AG04450 (cell line): ENCODE measurements around the gene RFC3. TPM values are rescaled to one million over a fixed set of nuclear protein-coding genes. Genes with fewer than 3 reads are reported as not detected.
"Not testable (repeated sequence)": the region's sequence is repeated elsewhere in the genome, so short reads cannot be mapped to it uniquely, and the experiment has no call there.

Experiments
- CTCF ChIA-PET: fragments of 300-600, 350-600 bp; formaldehyde crosslinking; extraction: SDS; loops from one replicate; lab custom pipeline; 2022; ENCODE audit warnings: antibody characterized with exemption, inconsistent platforms; lab: Charles Lee
- POLR2A ChIA-PET: fragments of 350-600 bp; formaldehyde crosslinking; extraction: SDS; loops from one replicate; lab custom pipeline; 2021; ENCODE audit warnings: antibody characterized with exemption, inconsistent platforms; lab: Yijun Ruan, JAX
- DNase-seq: peaks from one replicate; pipeline ENCODE4 v3.0.0-alpha.2; 2011; ENCODE audit warnings: low read depth, low spot score
- H3K27ac ChIP-seq: one replicate; pipeline ENCODE4 v1.5.1; 2012; ENCODE audit warnings: low read depth, low read length, control low read depth
- H3K27me3 ChIP-seq: one replicate; pipeline ENCODE4 v1.6.0; 2012; ENCODE audit warnings: low read length; ENCODE audit not compliant: control insufficient read depth, insufficient read depth
- H3K4me3 ChIP-seq: 2 replicates; pipeline ENCODE4 v1.5.1; 2011; ENCODE audit warnings: mild to moderate bottlenecking, low read depth, low read length, control low read depth
- H3K9me3 ChIP-seq: 2 replicates; pipeline ENCODE4 v1.5.1; 2012; ENCODE audit warnings: low read length; ENCODE audit not compliant: control insufficient read depth, insufficient read depth
- polyA plus RNA-seq: library from polyadenylated mRNA; depleted of rRNA; stranded (reverse); fragments of >200 nt; gene quantifications from 2 replicates; pipeline ENCODE4 v1.2.3, GENCODE V29; 2011
- TF ChIP-seq, protein P1 (sequence below): IDR thresholded peaks from 2 replicates; pipeline ENCODE4 v1.5.1; 2011; ENCODE audit warnings: low read depth, low read length, control low read depth, inconsistent platforms

Gene RFC3
- polyA plus RNA-seq, 1 experiment = 7.1 TPM

DNA sequence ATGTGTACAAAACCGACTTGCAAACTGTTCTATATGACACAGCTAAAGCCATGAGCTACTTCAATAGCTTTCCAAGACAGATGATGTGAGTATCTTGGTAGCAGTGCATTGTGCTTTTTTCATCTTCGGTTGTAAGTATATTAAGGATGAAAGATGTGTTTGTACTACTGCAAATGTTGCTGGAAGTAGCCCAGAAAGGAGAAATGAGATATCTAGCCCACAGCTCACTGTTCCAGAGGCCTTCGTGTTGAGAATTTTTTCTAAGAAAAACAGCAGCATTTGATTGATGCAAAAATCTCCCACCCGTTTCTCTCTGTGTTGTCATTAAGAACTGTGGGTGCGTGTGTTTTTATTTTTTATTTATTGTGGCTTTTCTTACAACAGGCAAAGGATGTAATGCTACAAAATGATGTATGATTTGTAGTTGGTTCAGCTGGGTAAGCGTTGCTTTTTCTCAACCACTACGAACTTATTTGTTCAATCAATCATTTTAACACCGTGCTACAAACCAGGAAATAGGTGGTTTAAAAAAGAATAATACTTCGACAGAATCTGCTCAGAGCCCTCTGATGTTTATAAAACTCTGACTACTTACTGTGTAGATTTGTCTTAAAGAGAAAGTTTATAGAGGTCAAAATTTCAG is 41.6 kb upstream of the RFC3 start:
- TF ChIP-seq, protein P1, sequence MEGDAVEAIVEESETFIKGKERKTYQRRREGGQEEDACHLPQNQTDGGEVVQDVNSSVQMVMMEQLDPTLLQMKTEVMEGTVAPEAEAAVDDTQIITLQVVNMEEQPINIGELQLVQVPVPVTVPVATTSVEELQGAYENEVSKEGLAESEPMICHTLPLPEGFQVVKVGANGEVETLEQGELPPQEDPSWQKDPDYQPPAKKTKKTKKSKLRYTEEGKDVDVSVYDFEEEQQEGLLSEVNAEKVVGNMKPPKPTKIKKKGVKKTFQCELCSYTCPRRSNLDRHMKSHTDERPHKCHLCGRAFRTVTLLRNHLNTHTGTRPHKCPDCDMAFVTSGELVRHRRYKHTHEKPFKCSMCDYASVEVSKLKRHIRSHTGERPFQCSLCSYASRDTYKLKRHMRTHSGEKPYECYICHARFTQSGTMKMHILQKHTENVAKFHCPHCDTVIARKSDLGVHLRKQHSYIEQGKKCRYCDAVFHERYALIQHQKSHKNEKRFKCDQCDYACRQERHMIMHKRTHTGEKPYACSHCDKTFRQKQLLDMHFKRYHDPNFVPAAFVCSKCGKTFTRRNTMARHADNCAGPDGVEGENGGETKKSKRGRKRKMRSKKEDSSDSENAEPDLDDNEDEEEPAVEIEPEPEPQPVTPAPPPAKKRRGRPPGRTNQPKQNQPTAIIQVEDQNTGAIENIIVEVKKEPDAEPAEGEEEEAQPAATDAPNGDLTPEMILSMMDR = no peak
- Histone ChIP-seq H3K9me3 (no peaks in the 10 kb centered on the region), H3K27me3 (no peaks in the 10 kb centered on the region), H3K27ac (no peak overlapping the region), H3K4me3 (no peak overlapping the region)
- CTCF ChIA-PET = no interaction called here
- DNase-seq = no peak
- POLR2A ChIA-PET = no interaction called here

DNA sequence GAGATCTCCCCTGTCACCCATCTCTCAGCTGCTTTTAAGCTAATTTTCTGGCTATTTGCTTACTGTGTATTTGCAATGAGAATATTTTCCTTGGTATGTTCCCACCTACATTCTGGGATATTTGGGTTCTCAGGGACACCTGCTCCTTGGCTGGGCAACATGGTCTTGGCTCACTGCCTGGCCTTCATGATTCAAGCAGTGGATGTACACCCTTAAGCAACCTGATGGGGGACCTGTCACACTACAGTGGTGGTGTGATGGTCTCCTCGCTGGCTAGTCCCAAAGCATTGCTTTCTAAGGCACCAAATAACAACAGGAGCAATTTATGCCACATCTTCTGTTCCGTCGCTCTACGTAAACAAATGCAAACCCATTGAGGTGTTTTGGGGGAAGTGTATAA is 35.3 kb upstream of the RFC3 start:
- Histone ChIP-seq H3K4me3 (no peak overlapping the region), H3K27ac (no peak overlapping the region), H3K9me3 (no peaks in the 10 kb centered on the region), H3K27me3 (no peaks in the 10 kb centered on the region)
- DNase-seq = no peak
- TF ChIP-seq, protein P1 = no peak
- ChIA-PET CTCF (no interaction called here), POLR2A (no interaction called here)

DNA sequence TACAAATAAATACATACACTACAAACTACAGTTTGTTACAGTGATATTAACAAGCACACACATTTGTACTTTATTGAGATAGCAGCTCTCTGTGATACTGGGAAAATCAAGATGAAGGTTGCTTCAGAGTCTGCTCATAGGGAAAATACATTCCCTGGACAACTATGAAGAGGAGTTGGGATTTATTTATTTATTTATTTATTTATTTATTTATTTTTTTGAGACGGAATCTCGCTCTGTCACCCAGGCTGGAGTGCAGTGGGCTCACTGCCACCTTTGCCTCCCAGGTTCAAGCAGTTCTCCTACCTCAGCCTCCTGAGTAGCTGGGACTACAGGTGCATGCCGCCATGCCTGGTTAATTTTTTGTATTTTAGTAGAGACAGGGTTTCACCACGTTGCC is 34.7 kb upstream of the RFC3 start:
- H3K27me3 ChIP-seq, DNase-seq, POLR2A ChIA-PET, H3K4me3 ChIP-seq, H3K9me3 ChIP-seq, H3K27ac ChIP-seq: not testable (repeated sequence)
- CTCF ChIA-PET = interaction anchor here (1.9 kb wide), 1 partner anchor 17 kb away, joined by 8 read pairs; no protein-coding TSS in a partner anchor

DNA sequence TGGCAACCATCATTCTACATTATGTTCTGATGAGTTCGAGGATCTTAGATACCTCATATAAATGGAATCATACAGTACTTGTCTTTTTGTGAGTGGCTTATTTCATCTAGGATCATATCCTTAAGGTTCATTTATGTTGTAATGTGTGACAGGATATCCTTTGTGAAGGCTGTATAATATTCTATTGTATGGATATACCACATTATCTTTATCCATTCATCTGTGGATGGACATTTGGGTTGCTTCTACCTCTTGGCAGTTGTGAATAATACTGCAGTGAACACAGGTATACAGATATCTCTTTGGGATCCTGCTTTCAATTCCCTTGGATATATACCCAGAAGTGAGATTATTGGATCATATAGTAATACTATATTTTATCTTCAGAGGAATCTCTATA is 33.2 kb upstream of the RFC3 start:
- Histone ChIP-seq H3K27ac (no peak overlapping the region), H3K27me3 (no peaks in the 10 kb centered on the region), H3K4me3 (no peak overlapping the region), H3K9me3 (no peaks in the 10 kb centered on the region)
- DNase-seq = no peak
- ChIA-PET CTCF (interaction anchor here (1.7 to 1.9 kb wide), 2 partner anchors 14 to 16 kb away, joined by 4 to 8 read pairs; no protein-coding TSS in a partner anchor), POLR2A (no interaction called here)
- TF ChIP-seq, protein P1 = no peak

DNA sequence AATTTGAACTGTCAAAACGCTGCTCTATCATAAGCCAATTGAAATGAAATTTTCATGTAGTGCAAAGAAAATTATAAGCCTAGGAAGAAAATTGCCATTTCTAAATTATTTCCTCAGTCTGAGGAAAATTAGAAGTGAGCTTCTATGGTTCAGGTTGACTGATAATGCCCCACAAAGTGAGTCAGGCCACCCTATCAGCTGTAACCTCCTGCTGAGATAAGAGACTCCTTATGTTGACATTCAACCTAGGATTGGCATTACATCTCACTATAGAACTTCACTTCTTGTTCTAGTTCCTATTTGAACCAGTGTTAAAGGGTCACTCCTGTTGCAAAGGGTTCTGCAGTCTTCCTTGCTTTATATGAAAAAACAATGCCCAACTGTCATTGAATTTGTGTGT is 32.6 kb upstream of the RFC3 start:
- Histone ChIP-seq H3K27me3 (no peaks in the 10 kb centered on the region), H3K4me3 (no peak overlapping the region), H3K27ac (no peak overlapping the region), H3K9me3 (no peaks in the 10 kb centered on the region)
- DNase-seq = no peak
- TF ChIP-seq, protein P1 = no peak
- POLR2A ChIA-PET = no interaction called here
- CTCF ChIA-PET = interaction anchor here (1.5 to 1.7 kb wide), 2 partner anchors 13 to 15 kb away, joined by 4 to 6 read pairs; no protein-coding TSS in a partner anchor
